Measurements from ENCODE around the gene NUB1. TPM values are rescaled to one million over a fixed set of nuclear protein-coding genes. Genes with fewer than 3 reads are reported as not detected.

Gene NUB1
- total RNA-seq, 2 donors from 2014 or later, result 33.0 to 37.9 TPM

DNA sequence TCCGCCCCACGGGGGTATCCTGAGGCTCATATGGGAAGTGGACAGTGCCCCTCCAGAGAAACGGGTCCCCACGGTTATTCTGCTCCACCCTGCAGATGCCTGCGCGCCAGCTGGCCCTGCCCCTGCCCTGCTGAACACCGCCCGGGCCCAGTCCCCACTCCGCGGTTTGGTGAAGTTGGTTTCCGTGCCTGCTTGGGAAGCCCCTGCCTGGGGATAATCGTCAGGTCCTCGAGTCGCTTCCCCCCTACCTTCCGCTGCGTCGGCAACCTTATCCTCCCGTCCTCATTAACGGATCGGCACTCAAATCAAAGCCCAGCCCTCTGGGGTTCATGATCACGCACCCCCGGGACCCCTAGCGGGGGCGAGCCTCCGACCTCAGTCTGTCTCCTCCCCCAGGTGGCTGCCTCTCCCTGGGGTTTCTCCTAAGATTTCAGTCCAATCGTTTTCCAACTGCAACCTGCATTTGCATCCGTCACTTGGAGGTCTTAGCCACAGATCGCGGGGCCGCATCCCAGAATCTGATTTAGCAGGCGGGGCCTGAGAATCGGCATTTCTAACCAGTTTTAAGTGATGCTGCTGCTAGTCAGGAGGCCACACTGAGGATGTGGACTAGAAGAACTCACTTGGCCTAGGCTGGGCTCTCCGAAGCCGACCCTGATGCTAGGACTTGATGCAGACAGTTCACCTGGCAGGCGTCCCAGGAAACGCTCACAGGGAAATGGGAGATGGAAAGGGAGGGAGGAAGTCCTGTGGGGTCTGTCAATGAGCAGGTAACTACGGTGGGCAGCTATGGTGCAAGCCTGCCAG is 40.7 kb downstream of the NUB1 start:
- intact Hi-C loops (cut with DNase I), result loop anchor here in 1 of 2 donors (10.0 kb wide), 1 partner anchor 807 kb away; no protein-coding TSS in a partner anchor
- peak; percentile 73 for DNase-seq (ENCODE audit: low spot score)

DNA sequence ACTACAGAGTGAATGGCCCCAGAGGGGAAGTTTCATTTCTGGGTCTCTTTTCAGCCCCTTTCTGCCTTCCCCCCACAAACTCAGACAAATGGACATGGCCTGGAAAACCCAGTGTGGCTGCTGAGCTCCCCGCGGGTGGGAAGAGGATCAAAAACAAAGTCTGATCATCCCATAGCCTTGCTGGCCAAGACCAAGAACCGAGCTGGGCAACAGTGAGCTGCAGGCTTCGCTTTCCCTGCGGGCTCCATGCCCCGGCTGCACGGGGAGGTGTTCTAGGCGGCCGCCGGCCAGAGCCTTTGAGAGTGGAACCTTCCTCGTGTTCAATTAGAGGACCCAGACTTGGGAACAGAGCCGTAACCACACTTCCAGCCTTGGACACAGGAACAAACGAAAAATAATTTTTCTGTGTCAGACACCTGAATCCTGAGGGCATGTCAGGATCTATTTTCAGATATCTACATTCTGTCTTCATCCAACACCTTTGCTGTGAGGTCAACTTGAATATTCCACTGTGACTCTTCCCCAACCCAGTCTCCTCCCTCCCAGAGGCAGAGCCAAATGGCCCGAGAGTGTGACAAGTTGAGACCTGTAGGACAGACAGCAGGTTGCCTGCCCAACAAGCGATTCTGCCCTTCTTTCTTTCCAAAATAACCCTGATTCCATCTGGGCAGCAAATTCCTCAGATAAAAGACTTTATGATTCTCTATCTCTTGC is 42.2 kb downstream of the NUB1 start:
- peak; percentile 35 for DNase-seq (ENCODE audit: low spot score)
- intact Hi-C loops (cut with DNase I), result loop anchor here in 1 of 2 donors (10.0 kb wide), 1 partner anchor 809 kb away; no protein-coding TSS in a partner anchor

DNA sequence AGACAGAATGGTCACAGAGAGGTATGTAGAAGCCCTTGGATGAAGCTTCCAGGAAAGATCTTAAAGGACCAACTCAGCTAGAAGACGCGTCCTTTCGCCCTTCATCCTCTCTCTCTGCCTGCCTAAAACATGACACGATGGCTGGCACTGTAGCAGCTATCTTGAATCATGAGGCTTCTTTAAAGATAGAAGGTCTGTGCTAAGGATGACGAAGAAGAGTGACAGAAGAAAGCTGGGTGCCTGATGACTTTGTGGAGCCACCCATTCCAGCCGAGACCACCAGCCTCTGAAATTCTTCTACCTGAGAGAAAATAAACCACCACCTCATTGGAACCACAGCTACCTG is 42.7 kb downstream of the NUB1 start:
- DNase-seq (ENCODE audit: low spot score), result peak; percentile 30
- intact Hi-C loops (cut with DNase I), result loop anchor here in 1 of 2 donors (10.0 kb wide), 1 partner anchor 810 kb away; no protein-coding TSS in a partner anchor

DNA sequence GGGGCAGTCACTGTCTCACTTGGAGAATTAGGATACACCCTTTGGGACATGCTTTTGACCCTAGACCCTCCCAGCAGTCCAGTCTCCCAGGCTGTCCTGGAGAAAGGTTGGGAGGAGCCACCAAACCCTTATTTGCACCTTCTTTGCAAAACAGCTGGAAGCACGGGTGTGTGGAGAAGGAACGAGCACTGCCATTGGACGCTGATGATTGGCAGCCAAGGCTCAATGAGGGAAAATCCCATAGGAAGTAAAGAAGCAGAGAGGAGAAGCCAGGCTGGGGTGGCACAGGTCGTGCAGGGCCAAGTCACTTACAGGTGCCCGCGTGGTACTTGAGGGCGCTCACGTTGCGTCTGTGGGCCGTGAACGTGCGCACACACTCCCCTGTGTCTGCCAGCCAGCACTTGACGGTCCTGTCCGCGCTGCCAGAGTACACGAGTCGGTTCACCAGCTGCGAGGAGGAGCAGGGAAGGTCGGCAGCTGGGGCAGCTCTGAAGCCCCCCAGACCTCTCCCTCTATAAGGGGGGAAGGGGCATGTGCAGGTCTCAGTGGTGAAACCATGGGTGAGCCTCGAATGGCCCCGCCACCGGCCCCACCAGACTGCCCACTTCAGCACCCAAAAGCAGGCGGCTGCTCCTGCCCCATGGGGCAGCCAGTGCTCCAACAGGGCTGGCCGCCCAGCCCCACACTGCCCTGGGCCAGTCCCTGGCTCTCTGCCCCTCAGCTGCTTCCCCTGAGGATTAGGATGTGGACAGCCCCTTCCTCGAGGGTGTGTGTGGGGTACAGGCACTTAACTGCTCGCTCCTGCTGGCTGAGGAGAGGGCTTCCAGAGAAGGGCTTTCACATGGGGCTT is 43.4 kb downstream of the NUB1 start:
- DNase-seq (ENCODE audit: low spot score), result no peak
- intact Hi-C loops (cut with DNase I), result loop anchor here in 1 of 2 donors (10.0 kb wide), 1 partner anchor 810 kb away; no protein-coding TSS in a partner anchor

DNA sequence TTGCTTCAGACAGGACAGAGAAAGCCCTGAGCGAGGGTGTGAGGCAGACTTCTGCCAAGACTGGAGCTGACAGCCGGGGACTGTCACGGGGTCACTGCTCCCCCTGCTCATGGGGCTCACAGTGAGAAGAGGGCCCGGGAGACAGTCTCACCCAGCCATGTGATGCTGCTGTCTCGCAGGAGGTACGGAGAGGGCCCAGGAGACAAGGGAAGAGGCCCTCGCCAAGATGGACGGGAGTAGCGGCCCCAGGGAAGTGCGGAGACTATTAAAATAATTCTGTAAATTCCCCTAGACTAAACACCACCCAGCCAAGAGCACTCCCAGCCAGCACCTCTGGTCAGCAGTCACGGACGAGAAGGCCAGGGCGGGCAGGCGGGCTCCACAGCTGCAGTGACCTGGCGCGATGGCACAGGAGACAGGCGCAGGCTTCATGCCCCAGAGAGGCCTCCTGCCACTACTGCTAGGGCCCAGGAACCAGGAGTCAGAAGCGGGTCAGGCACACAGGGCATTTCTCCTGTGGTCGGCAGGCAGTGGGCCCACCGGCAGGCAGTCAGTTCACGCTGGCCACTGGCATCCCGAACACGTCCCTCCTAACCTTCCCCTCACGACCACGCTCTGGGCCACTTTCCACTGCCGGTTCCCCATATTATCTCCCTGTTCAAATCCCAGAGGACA is 44.2 kb downstream of the NUB1 start:
- no peak for DNase-seq (ENCODE audit: low spot score)
- intact Hi-C loops (cut with DNase I), result loop anchor here in 1 of 2 donors (10.0 kb wide), 1 partner anchor 811 kb away; no protein-coding TSS in a partner anchor

DNA sequence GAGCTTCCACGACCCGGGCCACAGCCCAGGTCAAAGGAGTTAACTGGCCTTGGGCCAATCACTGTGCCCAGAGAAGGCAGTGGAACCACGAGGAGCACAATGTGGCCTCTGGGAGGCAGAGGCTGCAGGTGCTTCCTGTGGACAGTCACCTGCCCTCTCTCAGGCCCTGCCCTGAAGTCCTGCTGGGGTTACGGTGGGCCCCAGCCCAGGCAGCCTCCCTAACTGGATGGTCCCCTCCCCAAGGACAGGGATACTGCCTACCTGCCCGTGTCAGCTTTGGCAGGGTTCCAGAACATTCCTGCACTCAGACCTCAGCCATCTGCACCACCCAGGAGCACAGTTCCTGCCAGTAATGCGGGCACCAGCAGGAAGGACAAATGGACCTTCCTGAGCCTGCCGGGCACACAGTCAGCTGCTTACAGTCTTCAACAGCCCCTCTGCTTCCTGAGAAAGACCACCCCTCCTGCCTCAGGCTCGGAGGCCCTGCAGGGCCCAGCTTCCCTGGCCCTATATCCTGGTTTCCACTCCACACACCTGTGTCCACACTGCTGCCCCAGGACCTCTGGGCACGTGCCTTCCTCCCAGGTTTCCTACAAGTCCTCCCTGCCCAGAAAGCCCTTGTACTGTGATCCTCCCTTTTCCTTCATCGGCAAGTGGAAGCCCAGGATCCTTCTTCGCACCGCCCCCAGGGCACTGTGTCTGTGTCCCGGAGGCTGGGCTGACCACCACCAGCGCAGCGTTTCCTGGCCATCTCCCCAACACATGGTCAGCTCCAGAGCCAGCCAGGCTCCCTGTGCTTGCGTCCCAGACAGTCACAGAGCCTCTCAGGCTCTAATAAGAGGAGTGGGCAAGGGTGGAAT is 44.9 kb downstream of the NUB1 start:
- intact Hi-C loops (cut with DNase I), result loop anchor here in 1 of 2 donors (10.0 kb wide), 1 partner anchor 812 kb away; no protein-coding TSS in a partner anchor
- DNase-seq (ENCODE audit: low spot score), result no peak

DNA sequence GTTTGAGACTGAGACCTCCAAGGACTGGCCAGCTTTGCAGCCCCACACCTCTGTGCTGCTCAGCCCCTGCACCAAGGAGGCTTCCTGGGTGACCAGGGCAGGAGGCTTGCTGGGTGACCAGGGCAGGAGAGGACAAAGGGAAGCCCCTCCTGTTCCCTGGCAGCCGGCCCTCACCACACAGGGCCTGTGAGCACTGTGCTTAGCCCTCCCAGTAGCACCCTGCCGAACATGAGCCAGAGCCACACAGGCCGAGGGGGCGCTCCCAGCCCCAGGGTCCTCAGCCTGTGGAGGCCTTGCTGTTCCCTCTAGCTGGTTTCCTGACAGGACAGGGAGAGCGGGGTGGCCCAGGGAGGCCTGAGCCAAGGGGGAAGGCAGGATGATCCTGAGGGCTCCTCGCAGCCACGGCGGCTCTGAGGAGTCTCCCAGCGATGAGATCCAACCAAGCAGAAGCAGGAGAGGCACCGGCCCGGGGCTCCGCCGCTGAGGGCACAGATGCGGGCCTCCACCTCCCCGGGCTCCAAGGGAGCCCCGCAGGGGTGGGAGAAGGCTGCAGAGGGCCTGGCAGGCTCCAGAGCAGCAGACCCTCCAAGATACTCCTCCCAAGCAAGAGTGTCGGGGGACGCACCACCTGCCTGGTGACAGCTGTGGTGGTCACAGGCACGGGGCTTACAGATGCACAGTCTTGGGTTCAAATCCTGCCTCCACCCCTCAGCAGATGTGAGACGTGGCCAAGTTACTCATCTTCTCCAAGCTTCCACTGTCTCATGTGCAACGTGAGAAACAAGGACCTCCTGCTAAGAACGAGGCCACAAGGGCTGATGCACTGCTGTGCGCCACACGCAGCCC is 45.8 kb downstream of the NUB1 start:
- intact Hi-C loops (cut with DNase I), result loop anchor here in 1 of 2 donors (10.0 kb wide), 1 partner anchor 813 kb away; no protein-coding TSS in a partner anchor
- no peak for DNase-seq (ENCODE audit: low spot score)

DNA sequence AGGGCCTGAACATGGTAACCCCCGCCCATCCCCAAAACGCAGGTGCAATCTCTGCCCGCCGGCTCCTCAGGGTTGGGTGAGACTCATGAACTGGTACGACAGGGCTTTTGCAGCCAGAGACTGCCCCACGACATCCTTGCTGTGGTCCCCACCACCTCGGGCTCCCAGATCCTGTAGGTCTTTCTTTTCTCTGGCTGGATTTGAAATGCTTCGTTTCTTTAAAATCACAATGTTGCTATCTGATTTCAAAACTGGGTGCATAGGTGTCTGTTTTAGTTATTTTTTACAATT is 46.3 kb downstream of the NUB1 start:
- intact Hi-C loops (cut with DNase I), result loop anchor here in 1 of 2 donors (10.0 kb wide), 1 partner anchor 813 kb away; no protein-coding TSS in a partner anchor
- no peak for DNase-seq (ENCODE audit: low spot score)

DNA sequence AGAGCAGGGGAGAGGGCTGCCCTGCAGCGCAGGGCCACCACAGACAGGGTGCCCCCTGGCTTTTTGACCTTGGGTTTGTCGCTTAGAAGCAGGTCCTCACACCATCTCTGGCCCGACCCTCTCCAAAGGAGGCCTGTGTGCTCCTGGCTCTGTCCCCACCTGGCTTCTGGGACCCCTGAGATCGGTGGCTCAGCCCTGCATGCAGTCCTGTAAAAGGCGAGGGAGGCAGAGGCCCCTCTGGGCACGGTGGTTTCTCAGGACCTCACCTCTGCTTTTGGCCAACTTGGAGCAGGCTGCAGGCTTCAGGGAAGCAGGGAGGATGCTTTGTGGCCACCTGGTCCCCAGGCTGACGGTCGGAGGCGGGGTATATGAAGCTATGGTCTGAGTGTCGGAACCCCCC is 46.8 kb downstream of the NUB1 start:
- DNase-seq (ENCODE audit: low spot score), result no peak
- intact Hi-C loops (cut with DNase I), result loop anchor here in 1 of 2 donors (10.0 kb wide), 1 partner anchor 814 kb away; no protein-coding TSS in a partner anchor

DNA sequence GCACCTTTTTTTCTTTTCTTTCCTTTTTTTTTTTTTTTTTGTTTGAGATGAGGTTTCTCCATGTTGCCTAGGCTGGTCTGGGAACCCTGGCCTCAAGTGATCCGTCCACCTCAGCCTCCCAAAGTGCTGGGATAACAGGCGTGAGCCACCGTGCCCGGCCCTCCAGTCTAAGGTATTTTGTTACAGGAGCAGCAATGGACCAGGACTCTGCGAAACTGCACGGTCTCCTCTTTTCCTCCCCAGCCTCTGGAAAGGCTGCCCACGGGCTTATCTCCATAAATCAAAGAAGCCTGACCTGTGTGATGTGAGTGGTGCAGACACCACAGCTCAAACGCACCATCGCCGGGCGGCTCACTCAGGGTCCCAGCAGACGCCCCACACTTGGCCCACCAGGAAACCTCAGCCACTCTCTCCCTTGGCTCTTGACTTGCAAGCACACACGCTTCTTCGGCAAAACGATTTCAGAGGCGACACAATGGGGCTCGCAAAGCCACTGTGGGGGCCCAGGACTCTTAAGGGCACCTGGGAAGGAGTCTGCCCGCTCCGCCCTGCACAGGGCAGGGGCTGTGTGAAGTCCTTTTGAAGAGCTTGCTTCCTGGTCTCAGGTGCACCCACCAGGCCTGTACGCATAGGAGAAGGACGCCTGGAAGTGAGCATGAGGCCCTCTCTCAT is 47.6 kb downstream of the NUB1 start:
- DNase-seq (ENCODE audit: low spot score), result no peak

DNA sequence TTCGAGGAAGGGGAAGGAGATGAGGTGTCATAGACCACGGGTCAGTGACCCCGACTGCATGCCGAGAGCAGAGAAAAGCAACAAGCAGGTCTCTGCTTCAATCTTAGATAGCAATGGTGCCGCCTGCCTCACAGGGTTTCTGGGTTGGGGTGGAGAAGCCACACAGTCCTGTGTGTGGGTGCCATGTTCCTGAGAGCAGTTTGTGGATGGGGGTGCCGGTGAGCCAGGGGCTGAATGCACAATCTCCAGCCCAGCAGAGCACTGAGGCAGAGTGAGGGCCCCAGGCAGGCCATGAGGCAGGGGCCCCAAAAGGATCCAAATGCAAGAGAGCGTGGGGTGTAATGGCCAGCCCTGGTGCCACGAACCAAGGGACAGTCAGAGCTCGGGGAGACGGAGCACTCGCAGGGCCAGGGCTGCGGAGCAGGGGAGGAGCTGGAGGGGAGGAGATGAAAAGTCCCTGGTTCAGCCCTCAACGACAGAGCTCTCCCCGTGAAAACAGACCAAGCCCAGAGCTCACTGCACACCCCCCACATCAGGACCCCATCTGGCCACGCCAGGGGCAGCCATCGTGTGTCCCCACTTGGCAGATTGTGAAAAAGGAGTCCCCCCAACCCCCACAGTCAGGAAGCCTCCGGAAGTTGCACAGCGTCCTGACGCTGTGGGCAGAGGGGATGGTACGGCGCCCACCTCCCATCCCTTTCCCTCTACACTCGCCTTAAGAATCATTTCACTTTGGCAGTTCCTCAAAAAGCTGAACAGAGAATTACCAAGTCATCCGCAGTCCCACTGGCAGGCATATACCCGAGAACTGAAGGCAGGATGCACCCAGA is 48.4 kb downstream of the NUB1 start:
- intact Hi-C loops (cut with DNase I), result loop anchor here in 1 of 2 donors (10.0 kb wide), 1 partner anchor 815 kb away; no protein-coding TSS in a partner anchor
- no peak for DNase-seq (ENCODE audit: low spot score)

More for the DNA sequence above, 47.6 kb downstream of the NUB1 start:
- intact Hi-C loops (cut with DNase I), result loop anchor here in 1 of 2 donors (10.0 kb wide), 1 partner anchor 814 kb away; no protein-coding TSS in a partner anchor

DNA sequence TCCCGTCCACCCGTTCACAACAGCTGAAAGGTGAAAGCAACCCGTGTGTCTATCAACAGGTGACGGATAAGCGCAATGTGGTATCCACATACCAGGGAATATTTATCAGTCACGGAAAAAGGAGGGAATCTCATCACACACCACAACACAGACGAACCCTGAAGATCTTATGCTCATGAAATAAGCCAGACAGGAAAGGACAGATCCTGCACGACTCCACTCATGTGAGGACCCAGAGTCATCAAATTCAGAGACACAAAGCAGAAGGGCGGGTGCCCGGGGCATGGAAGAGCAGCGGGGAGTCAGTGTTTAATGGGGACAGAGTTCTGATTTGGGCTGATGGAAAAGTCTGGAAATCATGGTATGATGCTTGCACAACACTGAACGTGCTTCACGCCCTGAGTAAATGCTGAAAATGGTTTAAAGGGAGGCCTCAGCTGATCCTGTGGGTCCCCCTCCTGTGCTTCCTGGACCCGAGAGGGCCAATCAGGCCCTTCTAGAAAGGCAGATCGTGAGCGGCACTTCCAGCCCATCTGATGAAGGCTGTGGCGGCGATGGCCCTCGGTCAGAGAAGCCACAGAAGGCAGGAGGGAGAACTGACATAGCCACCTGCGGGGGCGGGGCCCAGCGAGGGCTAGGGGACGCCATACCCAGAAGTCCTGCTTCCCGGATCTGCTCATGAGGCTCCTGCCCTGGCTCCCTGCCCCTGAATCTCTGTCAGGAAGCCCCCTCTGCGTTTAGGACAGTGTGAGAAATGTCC is 49.2 kb downstream of the NUB1 start:
- intact Hi-C loops (cut with DNase I), result no loop called here
- no peak for DNase-seq (ENCODE audit: low spot score)

DNA sequence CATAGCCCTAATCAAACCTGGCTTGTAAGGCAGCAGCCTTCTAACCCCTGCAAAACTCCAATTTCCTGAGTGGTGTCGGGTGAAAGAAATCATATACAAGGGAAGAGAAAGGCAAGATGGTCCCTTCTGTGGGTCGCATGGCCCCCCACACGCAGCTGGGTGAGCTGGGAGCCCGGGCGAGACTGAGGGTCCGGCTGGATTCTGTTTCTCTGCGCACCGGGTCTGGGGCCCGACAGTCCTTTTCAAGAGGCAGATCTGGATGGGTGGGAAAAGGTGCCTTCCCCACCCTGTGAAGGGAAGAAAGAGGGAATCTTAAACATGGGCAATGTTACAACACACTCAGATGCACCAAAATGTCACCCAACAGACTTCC is 49.7 kb downstream of the NUB1 start:
- intact Hi-C loops (cut with DNase I), result no loop called here
- no peak for DNase-seq (ENCODE audit: low spot score)

DNA sequence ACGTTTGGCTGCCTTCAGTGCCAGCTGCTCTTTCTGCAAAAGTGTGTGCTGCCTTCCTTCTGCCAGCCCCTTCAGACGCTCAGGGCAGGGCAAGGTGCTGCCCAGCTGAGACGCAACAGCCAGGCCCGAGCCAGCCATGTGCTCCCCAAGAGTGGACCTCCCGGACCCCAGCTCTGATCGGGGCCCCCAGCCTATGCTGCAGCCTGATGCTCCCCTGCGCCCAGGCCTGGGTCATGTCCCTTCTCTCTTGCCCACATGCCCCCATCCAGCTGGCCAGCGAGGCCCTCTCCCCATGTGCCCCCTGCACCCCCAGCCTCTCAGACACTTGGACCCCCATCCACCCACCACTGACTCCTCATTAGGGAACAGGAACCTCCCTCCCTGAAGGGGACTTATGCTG is 50.4 kb downstream of the NUB1 start:
- no peak for DNase-seq (ENCODE audit: low spot score)

DNA sequence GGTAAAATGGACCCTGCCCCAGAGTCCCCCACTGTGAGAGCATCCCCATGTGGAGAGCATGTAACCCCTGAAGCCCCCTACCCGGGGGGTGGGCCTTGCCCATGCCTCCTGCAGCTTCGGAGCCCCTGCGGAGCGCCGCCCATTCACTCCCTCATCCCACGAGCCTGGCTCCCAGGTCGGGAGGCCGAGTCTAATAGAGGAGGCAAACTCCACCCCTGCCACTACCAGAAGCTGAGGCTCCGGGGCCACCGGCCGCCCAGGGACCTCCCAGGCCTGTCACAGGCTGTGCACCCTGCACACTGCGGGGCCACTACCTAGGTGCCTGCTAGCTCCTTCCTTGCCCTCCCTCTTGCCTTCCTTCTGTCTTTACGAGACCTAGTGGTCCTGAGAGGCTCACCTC is 50.8 kb downstream of the NUB1 start:
- intact Hi-C loops (cut with DNase I), result no loop called here
- no peak for DNase-seq (ENCODE audit: low spot score)

More for the DNA sequence above, 50.4 kb downstream of the NUB1 start:
- intact Hi-C loops (cut with DNase I), result no loop called here

All from posterior vena cava (tissue), 2 donors.